Suppressor macrophage treated with lipopolysaccharide for 4 hours (primary cell): Measurements from ENCODE around the gene PPP2R3A.

ENCODE experiments used
- DNase-seq: peaks from one replicate; pipeline ENCODE4 v3.0.0-alpha.2; 2020

Gene PPP2R3A

DNA sequence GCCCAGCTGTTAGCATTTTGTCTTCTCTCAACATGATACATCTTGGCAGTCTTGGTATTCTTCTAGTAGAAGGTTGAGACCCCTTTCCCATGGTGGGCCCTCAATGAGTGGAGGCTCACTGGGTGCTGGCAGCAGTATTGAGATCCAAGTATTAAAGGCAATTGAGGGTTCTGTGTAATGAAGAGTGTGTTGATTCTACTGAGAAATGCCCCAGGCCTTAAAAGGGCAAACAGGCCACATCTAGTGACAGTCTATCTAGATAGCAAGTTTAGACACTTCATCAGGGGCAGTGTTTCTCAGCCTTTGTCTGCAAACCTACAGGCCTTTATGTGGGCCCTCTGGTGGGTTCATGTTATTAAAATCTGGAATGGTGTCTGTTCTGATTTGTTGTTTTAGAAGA is 9.5 kb downstream of the PPP2R3A start:
- DNase-seq = no peak

GRCh38 chr3:135975536-135975935 is 10.0 kb downstream of the PPP2R3A start:
- no peak for DNase-seq

DNA sequence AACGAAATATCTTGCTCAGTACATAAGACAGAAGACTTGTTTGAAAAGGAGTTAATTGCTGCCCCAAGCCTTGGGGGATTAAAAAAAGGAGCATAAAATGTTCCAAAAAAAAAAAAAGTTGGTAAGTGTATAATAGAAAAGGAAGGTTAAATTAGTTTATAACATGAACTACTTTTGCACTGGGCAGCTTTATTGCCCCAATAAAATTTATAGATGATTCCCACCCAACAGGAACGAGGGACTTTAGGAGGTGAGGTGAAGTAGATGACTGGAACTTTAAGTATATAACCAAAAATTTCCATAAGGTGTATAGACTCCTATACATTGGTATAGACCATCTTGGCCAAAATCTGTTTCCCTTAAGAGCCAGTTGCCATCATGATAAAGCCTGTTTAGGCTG is 14.8 kb downstream of the PPP2R3A start:
- DNase-seq = no peak

GRCh38 chr3:135981701-135982403 is 16.3 kb downstream of the PPP2R3A start:
- DNase-seq = no peak

GRCh38 chr3:135982404-135982761 is 16.9 kb downstream of the PPP2R3A start:
- DNase-seq = no peak

DNA sequence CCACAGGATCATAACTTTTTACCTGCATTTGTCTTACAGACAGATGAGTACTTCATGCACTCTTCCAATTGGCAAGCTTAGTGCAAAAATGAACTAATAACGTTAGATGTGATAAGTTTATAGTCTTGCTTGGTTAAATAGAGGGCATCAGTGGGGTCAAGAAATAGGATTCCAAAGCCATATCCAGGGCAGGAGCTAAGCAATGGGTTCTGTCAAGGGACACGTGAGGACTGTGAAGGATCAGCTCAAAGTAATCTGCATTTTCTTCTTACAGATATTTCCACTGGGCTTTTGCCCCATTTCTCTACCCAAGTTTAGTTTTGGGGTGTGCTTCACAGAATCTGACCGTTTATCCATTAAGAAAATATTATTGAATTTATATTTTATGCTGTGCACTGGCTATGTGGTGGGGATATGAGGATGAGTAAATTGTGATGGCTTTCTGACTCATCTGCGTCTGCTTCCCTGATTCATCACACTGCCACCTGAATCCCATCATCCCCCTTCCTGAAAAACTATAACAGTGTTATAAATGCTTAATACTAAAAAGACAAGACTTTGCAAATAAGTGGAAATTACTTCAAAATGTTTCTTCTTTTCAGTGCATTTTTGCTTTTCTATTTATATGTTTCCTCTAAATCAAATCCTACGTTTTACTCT is 17.5 kb downstream of the PPP2R3A start:
- DNase-seq = no peak

DNA sequence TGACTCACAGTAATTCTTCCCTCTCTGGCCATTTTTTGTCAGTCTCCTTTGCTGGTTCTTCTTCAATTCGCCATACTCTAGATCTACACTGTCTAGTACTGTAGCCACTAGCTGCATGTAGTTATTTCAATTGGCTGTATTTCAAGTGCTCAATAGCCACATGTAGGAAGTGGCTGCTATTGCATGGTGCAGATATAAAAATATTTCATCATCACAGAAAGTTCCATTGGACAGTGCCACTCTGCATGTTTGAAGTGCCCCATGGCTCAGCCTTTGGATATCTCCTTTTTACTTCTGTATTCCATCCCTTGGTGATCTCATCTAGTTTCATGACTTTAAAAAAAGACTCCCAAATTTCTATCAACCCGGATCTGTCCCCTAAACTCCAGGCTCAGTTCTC is 22.1 kb downstream of the PPP2R3A start:
- DNase-seq = peak; percentile 17

DNA sequence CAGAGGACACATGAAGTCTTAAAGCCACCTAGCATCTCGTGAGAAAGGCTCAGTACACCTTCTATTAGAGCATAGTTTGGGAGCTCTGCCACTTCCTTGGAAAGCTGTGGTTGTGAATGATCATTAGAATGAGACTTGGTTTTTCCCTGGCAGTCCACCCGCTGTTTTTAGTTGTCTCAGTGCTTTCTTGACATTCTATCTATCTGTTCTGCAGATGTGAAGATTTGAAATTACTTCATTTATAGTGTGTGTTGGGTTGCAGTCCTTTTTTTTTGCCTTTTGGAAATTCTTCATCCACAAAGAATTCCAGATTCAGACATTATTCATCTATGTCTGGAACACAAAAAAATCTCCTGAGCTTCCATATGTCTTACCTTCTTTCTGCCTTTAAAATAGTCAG is 23.7 kb downstream of the PPP2R3A start:
- no peak for DNase-seq

GRCh38 chr3:135990903-135991302 is 25.4 kb downstream of the PPP2R3A start:
- no peak for DNase-seq

- no peak for DNase-seq
Measured at GRCh38 chr3:135991621-135992020, 26.1 kb downstream of the PPP2R3A start.

GRCh38 chr3:135992072-135992471 is 26.5 kb downstream of the PPP2R3A start:
- peak; percentile 46 for DNase-seq

DNA sequence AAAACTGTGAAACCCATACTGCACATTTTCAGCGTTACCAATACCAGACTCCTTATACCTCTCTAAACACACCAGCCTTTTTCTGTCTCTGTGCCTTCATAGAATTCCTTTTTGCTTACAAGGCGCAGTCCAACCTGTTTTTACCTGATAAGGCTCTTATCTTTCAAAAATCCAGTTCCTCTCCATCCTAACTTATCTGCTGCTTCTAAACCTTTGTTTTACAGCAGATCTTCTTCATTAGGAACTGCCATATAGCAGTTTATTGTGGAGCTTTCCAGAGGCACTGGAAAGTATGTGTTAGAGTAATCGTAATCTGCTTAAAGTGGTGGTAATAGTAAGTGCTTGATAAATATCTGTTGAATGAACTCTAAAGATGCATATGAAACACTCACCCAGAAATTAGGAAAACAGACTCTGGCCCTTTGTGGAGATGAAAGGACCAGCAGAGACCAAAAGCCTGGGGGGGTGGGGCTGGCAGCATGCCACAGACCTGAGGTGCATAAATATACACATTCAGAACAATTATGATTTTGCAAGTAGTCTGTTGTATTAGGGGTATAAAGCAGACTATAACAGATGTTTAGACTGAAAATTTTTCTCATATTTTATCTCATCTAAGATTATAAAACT is 29.3 kb downstream of the PPP2R3A start:
- no peak for DNase-seq

GRCh38 chr3:135995766-135996165 is 30.2 kb downstream of the PPP2R3A start:
- no peak for DNase-seq

GRCh38 chr3:135997554-135998320 is 32.2 kb downstream of the PPP2R3A start:
- DNase-seq = no peak

DNA sequence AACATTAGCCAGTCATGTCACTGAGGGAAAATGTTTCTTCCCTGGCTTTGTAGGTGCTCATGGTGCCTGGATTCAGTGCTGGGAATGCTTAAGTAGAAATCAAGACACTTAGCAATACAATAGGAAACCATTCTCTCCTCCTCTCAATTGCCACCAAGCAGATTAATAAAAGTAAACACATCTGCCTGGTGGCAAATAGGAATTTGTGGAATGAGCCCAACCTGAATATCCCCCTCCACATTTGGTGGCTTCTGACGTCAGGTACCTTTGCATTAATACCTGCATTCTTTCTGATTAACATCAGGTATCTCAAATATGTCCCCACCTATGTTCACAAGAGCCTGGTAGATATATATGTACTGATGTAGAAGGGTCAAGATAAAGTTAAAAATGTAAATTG is 42.7 kb downstream of the PPP2R3A start:
- DNase-seq = no peak

DNA sequence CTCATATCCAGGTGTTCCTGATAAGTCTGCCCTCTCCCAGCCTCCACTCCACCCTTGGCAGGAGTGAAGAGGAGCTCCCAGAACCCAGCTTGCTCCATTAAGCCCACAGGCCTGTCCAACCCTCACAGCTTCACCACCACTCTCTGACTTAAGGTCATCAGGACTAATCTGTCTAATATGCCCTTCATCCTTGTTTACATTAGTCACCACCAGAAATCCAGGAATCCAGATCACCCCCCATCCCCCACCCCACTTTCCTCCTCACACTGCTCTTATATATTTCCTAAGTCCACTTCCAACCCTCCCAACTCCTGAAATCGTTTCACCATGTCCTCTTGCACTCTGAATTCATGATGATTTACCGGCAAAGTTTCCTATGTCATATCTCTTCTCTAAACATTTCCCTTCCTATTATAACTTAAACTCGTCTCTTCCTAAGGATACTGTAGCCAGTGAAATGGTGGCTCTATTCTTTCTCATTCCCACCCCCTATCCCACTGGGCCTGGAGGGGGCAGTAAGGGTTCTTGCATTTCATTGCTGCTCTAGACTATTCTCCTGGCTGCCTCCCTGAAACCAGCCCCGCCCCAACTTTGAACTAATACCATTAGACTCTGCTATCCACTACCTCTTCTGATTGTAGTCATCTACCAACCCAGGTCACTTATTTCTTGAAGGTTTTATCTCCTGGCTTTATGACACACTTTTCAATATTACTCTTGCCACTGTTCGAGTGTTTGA is 43.4 kb downstream of the PPP2R3A start:
- no peak for DNase-seq

- no peak for DNase-seq
Measured at GRCh38 chr3:136018876-136019275, 53.3 kb downstream of the PPP2R3A start.

GRCh38 chr3:136021803-136022202 is 56.3 kb downstream of the PPP2R3A start:
- no peak for DNase-seq

DNA sequence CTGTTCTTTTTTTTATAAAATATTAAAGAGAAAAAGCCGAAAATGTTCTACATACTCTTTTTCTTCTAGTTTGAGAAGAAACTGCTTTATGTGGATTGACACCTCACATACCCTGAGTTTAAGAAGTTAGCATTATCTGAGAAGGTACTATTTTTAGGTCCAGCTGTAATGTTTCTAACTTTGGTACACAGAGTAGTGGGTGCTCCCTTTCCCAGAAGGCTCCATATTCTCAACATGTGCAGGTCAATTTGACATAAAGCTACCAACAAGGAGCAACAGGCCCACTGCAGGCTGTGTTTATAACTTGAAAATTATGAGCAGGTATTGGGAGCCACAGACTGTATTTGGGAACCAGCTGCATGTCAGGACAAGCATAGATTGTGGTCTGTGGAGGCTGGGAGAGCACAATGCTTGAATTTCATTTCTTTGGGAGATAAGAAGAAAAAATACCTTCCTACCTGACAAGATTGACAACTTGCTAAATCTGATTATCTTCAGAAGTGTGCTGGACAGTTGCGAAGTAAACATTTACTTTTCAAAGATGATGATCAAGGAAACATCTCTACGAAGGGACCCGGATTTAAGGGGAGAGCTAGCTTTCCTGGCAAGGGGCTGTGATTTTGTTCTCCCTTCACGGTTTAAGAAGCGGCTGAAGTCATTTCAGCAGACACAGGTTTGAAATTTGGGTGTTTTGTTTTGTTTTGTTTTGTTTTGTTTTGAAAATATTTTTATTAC is 57.2 kb downstream of the PPP2R3A start:
- DNase-seq = no peak

- DNase-seq = no peak
Measured at GRCh38 chr3:136023264-136023978, 57.9 kb downstream of the PPP2R3A start.

- no peak for DNase-seq
Measured at GRCh38 chr3:136036306-136036705, 70.8 kb downstream of the PPP2R3A start.
